Umbilical cord (tissue), 2 donors: ENCODE results near the gene KCNIP1. TPM values are rescaled to one million over a fixed set of nuclear protein-coding genes. Genes with fewer than 3 reads are reported as not detected.
A peak's percentile ranks its signal among the peaks of the same experiment; 100 is the strongest.

Experiments
- DNase-seq: peaks from one replicate; pipeline ENCODE4 v3.0.0-alpha.2; 2015; ENCODE audit warnings: low spot score
- total RNA-seq: library from RNA; depleted of rRNA; stranded (reverse); fragments of >200 nt; gene quantifications from one replicate; pipeline ENCODE4 v1.2.3, GENCODE V29; 2014; ENCODE audit warnings: low replicate concordance; ENCODE audit not compliant: insufficient read depth

The KCNIP1 gene
- 2.9 TPM for total RNA-seq

DNA sequence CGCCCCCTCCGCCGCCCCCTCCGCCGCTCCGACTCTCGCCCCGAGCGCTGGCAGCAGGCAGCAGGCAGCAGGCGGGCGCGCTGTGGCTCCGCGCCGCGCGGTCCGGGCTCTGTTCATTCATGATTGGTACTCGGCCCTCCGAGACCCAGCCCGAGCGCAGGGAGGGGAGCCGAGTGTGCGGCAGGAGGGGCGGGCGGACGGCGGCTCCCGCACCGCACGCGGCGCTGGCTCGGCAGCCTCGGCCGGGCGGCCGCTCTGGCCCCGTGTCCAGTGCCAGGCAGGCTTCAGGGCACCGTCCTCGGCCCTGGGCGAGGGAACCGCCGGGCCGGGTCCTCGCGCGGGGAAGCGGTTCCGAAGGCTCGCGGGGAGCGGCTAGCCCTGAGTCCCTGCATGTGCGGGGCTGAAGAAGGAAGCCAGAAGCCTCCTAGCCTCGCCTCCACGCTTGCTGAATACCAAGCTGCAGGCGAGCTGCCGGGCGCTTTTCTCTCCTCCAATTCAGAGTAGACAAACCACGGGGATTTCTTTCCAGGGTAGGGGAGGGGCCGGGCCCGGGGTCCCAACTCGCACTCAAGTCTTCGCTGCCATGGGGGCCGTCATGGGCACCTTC is at the start of gene KCNIP1:
Gene KCNIP1 (plus strand): TSS at position 31 of the 607 bp plus-strand sequence.
- DNase-seq, result no peak

DNA sequence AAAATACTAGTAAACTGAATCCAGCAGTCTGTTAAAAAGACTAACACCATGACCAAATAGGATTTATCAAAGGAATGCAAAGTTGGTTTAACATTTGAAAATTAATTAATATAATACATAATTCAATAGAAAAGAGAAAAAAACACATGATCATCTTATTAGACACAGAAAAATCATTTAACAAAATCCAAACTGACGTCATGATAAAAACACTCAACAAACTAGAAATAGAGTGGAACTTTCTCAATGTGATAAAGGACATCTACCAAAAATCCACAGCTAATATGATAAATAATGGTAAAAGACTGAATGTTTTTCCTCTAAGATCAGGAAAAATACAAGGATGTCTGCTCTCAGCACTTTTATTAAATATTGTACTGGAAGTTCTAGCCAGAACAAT is 40.4 kb upstream of the KCNIP1 start:
- no peak for DNase-seq

DNA sequence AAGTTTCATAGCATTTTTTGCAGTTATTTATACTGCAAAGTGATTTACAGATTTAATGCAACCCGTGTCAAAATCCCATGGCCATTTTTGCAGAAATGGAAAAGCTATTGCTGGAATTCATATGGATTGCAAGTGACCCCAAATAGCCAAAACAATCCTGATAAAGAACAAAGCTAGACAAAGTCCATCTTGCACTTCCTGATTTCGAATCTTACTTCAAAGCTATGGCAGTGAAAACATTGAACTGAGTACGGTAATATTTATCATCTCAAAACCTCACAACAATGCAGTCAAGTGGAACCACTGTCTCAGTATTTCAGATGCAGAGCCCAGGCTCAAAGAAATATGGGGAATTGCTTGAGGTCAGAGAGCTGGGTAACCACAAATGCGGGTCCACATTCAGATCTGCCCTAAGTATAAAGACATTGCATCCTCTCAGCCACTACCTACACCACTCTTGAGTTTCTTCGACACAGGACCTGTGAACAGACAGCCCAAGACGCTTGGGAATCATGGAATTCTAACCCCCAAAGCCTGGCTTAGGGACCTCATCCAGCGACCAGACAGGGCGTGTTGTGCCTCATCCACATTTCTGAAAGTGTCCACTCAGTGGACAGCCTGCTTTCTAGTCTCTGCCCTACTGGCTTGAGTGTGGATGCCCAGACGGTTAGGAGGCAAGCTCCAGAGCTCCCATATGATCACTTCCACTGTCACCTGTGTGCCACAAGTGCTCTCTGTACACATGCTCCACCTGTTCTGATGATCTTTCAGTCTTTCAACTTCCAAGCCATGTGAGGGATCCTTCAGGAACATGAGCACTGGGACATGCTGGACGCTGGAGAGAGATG is 39.3 kb upstream of the KCNIP1 start:
- DNase-seq, result no peak

DNA sequence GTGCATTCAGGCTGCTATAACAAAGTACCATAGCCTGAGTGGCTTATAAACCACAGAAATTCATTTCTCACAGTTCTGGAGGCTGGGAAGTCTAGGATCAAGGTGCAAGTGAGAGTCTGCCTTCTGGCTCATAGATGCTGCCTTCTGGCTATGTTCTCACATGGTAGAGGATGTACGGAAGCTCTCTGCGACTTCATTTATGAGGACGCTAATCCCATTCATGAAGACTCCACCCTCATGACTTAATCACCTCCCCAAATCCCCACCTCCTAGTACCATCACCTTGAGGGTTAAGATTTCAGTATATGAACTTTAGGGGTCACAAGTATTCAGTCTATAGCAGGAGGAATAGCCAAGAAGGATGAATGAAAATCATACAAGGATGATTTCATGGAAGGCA is 37.3 kb upstream of the KCNIP1 start:
- DNase-seq, result no peak

DNA sequence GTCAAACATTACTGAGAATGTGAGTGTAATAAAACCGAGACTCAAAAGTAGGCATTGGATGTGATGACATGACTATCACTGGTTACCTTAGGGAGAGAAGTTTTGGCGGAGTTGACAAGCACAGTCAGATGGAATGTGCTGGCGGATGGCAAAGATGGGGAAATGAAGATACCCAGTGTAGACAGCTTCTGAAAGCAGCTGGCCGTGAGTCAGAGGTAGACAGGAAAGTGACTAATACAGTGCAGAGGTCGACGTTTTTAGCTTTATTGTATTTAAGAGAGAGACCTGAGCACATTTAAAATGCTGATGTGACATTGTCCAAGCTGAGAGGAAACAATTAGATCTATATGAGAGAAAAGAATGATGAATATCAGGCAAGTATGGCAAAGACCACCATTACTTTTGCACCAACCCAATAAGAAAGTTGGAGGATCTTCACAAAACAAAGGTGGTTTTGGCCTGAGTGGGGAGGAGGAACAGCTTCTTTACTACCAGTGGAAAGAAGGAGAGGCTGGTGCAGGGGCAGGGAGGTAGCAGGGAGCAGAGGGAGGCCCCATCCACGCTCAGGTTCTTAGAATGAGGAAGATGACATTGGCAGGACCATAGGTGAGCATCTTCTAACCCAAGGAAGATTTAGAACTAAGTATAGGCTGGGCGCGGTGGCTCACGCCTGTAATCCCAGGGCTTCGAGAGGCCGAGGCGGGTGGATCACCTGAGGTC is 36.7 kb upstream of the KCNIP1 start:
- DNase-seq, result peak; percentile 7

DNA sequence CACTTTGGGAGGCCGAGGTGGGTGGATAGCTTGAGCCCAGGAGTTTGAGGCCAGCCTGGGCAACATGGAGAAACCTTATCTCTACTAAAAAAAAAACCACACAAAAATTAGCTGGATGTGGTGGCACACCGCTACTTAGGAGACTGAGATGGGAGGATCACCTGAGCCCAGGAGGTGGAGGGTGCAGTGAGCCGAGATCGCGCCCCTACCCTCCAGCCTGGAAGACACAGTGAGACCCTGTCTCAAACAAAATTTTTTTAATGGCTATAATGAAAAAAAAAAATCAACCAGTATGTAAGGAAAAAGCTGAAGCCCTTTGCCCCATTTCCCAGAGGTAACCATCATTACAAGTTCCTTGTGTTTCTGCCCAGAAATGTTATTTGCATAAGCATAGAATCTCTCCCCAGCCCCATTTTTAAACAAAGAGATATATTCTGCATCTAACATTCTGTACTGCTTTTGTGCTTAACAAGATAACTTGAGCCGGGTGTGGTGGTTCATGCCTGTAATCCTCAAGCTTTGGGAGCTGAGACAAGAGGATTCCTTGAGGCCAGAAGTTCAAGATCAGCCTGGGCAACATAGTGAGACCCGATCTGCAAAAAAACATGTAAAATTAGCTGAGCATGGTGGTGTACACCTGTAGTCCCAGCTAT is 35.1 kb upstream of the KCNIP1 start:
- no peak for DNase-seq

DNA sequence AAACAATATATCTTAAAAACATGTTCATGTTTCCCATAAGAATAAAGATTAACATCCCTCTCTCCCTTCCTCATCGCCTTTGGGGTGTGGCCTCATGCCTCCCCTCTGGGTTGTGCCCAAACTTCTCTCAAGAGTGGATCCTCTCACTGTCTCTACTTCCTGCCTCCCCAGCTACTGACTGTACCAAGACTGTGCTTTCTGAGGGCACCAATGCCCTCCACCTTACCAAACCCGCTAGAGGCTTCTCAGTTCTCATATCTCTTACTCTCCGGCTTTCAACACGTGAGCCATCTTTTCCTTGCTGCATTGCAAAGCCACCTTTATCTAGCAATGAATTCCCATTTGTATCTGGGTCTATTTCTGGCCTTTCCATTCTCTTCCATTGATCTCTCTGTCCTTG is 34.4 kb upstream of the KCNIP1 start:
- no peak for DNase-seq

DNA sequence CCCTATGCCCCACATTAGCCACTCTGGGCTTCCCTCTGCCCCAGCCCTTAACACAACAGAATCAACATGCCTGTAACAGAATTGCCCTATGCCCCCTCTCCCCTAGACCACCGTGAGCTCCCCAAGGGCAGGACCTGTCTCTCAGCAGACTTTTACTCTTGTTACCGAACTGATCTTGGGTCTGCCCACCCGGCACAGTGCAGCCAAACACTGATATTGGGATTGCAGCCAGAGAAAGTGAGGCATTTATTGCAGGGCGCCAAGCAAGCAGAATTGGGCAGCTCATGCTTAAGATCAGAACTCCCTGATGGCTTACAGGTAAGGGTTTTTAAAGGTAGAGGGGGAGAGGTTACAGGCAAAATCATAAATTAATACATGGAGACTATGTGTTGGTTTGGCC is 33.5 kb upstream of the KCNIP1 start:
- DNase-seq, result no peak

DNA sequence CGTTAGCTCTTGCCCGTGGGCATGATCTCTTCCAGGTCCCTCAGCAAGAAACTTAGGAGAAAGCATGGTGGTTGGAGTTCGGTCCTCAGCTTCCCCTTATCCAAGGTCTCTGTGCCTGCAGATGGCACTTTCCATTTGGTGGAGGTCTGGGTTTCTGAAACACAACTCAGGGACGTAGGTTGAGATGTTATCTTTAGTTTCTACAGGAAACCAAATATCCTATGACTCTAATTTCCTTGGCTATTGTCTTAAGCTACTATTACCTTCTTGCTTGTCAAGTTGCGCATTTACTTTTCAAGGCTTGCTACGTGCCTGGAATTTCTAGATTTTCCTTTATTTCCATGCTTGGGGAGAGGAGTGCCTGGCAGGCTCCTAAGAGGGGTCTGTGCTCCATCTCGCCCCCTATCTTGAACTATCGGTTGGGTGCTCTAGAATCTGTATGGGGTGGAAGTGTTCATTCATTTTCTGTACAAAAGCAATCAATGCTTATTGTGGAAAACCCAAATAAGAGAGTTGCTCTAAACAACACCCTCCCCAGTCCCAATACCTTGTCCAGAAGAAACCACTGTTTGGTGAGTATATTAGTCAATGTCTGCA is 32.9 kb upstream of the KCNIP1 start:
- no peak for DNase-seq

DNA sequence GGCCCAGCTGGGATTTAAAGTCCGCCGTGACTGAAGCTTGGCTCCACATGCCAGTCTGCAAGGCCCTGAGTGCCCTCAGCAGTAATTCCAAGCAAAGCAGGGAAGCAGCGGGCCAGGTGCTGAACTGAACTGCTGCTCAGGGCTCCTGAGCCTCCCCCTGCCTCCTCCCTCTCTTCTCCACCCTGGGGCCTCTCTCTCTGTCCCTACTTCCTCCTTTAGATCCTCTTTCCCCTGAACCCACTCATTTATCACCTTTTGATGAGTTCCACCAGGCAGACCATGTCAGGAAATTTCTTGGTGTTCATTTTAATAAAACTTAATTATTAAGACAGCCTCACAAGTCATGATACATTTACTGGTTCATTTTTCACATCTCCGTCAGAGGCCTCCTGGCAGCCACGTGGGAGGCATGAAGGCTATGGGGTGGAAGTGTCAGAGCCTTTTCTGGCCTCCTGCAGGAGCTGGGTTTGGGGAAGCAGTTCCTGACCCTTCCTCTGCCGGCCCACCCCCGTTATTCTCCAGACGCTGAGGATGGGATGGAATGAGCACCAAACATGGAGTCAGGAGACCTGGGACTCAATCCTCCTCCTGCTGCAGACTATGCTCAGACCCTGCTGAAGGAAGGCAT is 32.2 kb upstream of the KCNIP1 start:
- DNase-seq, result no peak

DNA sequence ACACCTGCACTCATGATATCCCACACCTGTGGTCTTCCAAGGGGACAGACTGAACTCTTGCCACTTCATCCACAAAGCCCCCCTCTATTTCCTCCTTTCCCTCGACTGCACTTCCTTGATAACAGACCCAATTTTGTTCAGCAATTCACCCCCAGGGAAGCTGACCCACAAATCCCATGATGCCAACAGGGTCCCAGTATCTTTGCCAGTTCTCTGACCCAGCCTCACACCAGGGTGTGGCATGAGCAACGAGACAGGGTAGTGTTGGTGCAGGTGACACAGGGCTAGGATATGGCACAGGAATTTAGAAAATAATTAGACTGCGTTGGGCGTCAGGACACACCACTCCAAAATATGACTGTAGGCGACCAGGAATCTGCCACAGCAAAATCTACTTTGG is 30.2 kb upstream of the KCNIP1 start:
- DNase-seq, result no peak

DNA sequence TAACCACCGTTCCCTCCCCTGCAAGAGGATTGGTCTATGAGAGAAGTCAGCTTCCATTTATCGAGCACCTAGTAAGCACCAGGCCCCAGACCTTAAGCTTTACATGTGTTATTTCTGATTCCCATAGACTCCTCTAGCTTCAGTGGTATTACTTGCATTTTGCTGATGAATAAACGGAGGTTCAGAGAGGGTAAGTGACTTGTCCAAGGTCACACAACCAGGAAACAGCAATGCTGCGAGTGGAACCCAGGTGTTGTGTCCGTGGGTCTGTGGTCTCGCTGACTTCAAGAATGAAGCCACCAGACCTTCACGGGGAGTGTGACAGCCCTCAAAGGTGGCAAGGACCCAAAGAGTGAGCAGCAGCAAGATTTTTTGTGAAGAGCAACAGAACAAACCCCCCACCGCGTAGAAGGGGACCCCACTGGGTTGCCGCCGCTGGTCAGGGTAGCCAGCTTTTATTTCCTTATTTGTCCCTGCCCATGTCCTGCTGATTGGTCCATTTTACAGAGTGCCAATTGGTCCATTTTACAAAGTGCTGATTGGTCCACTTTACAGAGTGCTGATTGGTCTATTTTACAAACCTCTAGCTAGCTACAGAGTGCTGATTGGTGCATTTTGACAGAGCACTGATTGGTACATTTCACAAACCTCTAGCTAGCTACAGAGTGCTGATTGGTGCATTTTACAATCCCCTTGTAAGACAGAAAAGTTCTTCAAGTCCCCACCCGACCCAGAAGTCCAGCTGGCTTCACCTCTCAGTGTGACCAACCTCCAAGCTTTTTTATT is 29.1 kb upstream of the KCNIP1 start:
- DNase-seq, result no peak

DNA sequence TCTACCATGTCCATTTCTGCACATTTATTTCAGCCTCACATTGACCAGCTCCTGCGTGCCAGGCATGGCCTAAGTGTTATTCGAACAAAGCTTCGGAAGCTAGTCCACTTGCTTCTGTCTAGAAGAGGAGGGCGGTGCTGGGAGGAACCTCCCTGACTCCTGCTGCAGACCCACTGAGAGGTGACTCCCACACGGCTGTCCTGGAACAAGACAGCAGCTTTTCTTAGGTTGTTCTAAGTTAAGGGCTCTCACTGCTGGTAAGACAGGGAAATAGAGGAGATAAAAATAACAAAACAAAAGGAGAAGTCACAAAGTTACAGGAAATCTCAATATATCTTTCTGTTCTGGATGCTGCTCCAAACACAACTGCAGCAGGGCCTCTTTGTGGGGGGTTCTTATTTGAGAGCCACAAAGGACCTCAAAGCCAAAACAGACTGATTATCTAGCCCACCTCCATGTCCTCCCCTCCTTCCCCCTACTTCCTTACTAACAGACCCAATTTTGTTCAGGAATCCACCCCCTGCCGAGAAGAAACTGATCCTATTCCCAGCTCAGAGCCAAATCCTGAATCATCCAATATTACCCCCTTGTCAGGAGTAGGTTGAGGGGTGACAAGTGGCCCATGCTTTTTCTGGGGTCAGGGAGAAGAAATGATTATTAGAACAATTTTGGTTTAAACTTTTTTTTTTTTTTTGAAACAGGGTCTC is 28.4 kb upstream of the KCNIP1 start:
- DNase-seq, result no peak

DNA sequence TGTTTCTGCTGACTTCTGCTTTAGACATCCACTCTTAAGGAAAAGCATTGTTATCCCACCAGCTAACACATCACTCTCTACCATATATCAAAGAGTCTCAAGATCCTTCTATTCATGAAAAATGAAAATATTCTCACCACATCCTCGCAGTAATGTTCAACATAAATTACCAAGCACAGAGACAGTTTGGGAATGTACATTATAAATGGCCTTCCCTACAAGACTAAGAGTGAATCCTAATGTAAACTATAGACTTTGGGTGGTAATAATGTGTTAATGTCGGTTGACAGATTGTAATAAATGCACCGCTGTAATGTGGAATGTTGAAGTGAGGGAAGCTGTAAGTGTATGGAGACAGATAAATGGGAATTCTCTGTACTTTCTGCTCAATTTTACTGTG is 27.1 kb upstream of the KCNIP1 start:
- no peak for DNase-seq

DNA sequence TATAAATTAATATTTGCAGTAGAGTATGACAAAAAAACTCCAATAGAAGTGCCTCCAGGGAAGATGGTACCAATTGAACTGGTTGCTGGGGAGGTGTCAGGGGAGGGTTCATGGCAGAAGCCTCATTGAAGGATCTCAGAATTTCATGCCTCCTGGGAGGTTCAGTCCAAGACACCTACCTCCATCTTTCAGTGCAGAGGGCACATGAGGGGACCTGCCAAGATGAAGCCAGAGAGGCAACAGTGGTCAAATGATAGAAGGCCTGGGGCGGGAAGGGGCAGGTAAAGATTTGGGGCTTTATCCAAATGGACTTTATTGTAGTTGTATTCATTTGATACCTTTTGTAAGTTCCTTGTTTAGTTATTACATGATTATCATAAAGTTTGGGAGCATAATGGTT is 25.9 kb upstream of the KCNIP1 start:
- no peak for DNase-seq

DNA sequence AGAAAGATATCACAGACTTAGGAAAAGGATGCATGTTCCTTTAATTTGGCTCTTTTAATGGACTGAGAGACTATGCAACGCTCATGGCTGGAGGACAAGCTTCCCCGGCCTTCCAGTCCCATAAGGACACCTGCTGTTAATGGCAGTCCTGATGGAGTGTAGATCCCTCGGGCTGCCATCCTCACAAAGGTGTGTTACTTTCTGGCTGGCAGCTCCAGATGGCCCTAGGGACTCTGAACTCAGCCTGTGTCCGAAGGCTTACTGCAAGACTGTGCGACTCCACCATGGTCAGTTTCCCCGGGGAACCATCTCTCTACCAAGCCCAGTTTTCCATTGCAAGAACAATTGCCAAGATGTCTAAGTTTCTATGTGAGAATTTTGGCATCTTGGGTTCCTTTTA is 25.5 kb upstream of the KCNIP1 start:
- DNase-seq, result no peak

DNA sequence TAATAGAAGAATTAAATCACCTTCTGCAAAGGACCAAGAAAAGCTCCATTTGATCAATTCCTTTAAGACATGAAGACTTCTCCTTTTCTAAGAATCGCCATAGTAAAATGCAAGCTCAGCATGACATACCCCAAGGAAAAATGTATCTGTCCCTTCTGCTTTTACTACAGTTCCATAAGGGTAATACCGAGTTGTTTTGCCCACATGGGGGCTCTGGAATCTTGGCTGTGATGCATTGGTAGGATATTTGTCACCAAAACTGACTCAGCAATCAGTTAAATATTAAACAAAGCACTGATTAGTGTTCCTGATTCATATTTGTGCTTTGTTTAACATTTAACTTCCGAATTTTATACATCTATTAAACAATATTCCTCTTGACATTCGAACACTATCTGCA is 24.3 kb upstream of the KCNIP1 start:
- peak; percentile 24 for DNase-seq

DNA sequence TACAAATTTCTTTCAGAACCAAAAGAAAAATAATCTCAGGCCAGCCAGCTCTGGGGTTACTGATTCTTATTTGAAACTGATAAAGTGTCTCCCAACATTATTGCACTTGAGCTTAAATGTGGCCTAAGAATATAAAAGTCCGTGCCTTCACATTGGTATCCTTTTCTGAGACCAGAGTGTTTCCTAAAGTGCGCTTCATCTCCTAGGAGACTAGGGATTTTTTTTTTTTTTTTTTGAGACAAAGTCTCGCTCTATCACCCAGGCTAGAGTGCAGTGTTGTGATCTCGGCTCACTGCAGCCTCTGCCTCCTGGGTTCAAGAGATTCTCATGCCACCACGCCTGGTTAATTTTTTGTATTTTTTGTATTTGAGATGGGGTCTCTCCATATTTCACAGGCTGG is 23.6 kb upstream of the KCNIP1 start:
- no peak for DNase-seq

DNA sequence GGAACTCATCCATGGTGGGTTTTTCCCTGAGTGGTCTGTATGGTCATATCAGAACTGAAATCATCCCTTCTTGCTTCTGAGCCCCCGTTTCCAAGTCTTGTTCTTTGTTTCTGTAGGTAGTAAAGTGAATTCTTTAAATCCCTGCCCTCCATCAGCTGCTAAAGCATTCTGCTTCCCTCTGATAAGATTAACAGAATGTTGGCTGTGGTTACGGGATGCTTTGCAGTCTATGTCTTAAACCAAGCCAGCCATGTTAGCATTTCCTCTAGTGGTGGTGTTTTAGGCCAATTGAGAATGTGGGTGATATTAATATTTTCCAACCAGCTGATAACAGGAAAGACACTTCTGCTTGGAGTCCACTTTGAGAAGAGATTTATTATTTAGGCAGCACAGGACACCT is 22.0 kb upstream of the KCNIP1 start:
- no peak for DNase-seq

DNA sequence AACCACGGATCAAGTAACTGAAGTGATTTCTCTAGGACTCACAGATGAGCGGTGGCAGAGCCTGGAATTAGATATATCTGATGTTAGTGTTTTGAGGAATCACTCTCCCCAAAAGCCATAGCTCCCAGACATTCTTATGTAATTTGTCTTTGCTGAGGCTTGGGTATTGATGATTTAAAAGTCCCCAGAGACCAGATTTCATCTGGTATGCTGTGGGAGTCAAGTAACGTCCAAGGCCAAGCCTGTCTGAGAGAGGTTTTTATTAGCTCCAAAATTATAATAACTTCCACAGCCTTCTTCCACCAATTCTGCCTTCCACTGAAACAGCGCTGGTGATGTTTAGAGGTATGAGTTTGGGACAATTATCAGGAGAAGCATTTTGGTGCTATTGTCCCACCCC is 21.3 kb upstream of the KCNIP1 start:
- no peak for DNase-seq
